IPS-15b (cell line): ENCODE measurements around the gene HAUS8.

ENCODE experiments used
- H3K27me3 ChIP-seq: one replicate; pipeline ENCODE4 v1.6.1; 2013; ENCODE audit warnings: low read length; ENCODE audit not compliant: control insufficient read depth, insufficient read depth
- H3K36me3 ChIP-seq: one replicate; pipeline ENCODE4 v1.6.1; 2013; ENCODE audit warnings: low read length; ENCODE audit not compliant: control insufficient read depth, insufficient read depth
- H3K4me1 ChIP-seq: one replicate; pipeline ENCODE4 v1.6.1; 2013; ENCODE audit warnings: mild to moderate bottlenecking, low read length; ENCODE audit not compliant: control insufficient read depth, insufficient read depth
- H3K4me3 ChIP-seq: one replicate; pipeline ENCODE4 v1.5.1; 2013; ENCODE audit warnings: low read depth, low read length
- H3K9ac ChIP-seq: one replicate; pipeline ENCODE4 v1.6.1; 2013; ENCODE audit warnings: low read depth, mild to moderate bottlenecking, low read length
- H3K9me3 ChIP-seq: one replicate; pipeline ENCODE4 v1.6.1; 2013; ENCODE audit warnings: mild to moderate bottlenecking, low read length; ENCODE audit not compliant: control insufficient read depth, insufficient read depth

The HAUS8 gene

DNA sequence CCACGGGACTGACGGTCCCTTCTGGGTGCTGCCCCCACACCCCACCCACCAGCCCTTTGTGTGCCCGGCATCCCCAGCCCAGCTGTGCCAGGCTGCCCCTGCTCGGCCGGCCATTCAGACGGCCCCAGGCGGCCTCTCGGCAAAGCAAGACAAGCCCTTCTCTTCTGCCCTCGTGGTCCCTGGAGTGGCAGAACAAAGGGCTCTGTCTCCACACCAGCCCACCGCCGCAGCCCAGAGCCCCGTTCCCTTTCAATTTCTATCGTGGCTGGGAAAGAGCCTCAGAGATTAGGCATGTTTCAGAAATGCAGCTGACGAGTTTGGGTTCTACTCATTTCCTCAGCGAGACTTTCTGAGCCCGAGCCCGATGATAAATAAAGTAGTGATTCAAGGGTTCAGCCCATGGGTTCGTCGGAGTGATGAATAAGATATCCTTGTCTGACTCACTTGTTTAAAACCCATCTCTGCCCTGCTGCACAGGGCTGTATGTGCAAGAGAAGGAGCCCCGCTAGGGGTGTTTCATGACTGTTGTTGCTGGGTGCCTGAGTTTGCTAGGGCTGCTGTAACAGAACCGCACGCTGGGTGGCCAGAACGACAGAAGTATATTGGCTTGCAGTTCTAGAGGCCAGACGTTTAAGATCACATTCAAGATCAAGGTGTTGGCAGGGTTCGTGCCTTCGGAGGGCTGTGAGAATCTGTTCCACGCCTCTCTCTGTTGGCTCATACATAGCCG, 4.6 kb upstream of the HAUS8 start:
- Histone ChIP-seq H3K9me3 (no peaks in the 10 kb centered on the region), H3K4me3 (no peak overlapping the region), H3K36me3 (no peaks in the 10 kb centered on the region), H3K27me3 (no peaks in the 10 kb centered on the region), H3K4me1 (peaks cover 10% of the 10 kb centered on the region), H3K9ac (no peak overlapping the region)

DNA sequence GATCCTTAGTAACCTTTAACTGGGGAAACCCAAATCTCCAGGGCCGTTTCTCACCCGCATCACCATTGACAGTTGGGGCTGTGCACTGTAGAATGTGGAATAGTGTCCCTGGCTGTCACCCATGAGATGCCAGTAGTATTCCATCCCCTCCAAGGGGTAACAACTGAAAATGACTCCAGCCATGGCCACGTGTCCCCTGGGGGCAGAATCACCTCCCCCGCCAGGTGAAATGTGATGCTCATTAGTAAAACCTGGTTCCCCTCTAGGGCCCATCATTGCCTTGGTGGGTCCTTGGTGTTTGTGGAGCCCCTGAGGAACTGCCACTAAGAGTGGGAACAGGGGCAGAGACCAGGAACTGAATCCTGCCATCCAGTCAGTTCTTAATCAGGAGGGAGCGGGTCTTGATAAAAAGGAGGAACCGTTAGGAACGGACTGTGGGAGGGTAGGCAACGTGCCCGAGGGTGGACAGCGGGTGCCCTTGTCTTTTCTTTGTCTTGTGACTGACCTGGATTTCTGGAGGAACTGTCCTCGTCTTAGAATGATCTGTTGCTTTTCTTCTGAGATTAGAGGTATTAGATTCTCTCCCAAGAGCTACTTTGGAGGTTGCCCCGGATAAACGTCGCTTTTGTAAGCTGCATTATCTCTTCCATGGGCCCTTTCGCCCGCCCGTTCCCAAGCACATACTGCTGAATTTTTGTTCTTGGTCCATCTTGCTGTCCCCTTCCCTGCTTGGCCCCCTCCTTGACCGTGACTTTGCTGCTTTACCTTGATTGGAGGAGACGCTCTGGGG, 3.9 kb upstream of the HAUS8 start:
- Histone ChIP-seq H3K36me3 (no peaks in the 10 kb centered on the region), H3K27me3 (no peaks in the 10 kb centered on the region), H3K4me1 (peaks cover 10% of the 10 kb centered on the region), H3K4me3 (no peak overlapping the region), H3K9me3 (no peaks in the 10 kb centered on the region), H3K9ac (no peak overlapping the region)

DNA sequence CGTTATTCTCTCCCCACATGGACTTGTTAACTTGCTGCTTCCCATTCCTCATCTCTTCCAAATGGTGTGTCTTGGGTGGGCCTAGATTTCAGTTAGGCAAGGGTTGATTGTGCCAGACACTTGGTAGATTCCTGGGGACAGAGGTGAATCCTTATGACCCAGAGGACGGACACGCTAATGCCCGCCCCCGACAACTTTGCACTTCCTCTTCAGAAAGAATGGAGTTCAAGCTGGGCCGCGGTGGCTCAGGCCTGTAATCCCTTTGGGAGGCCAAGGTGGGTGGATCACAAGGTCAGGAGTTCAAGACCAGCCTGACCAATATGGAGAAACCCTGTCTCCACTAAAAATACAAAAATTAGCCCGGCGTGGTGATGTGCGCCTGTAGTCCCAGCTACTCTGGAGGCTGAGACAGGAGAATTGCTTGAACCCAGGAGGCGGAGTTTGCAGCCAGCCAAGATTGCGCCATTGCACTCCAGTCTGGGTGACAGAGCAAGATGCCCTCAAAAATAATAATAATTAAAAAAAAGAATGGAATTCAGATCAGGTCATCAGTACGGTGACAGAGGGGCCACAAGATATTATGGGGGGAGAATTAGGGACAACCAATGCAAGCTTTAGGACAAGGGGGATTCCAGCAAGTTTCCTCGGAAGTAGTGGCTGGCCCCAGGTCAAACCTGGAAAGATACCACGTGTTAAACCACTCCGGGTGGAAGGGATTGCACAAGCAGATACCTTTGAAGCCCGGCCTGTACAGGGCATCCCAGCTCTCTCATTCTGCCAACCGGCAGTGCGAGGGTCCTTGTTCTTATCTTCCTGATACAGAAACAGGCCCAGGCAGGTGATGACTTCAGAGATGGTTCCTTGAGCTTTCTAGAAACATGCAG, 3.0 kb upstream of the HAUS8 start:
- H3K4me3 ChIP-seq, result no peak overlapping the region
- no peak overlapping the region for H3K9ac ChIP-seq
- no peaks in the 10 kb centered on the region for H3K9me3 ChIP-seq
- no peaks in the 10 kb centered on the region for H3K27me3 ChIP-seq
- no peaks in the 10 kb centered on the region for H3K36me3 ChIP-seq
- H3K4me1 ChIP-seq, result peaks cover 12% of the 10 kb centered on the region

DNA sequence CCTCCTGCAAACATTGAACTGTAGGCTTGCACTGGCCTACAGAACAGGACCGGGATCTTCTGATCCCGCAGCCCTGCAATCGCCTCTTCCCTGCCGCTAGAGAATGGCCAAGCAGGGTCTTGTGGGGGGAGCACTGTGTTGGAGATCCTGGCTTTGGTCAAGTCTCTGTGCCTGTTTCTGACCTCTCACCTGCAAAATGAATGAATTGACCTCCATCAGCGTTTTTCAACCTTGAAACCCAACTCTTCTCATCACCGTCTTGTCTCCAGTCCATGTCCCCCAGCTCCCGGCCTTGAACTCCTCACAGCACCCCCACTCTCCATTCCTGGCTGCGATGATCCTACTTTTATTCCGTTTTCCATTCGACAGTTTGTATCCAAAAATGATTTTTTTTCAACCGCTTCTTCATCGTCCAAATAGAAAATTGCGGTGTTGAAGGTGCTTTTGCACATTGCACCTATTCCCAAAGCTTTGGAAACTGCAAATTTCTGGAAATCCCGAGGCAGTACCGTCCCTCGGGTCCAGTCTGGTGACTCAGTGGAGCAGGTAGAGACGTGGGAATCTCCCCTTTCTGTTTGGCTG, 2.3 kb upstream of the HAUS8 start:
- Histone ChIP-seq H3K9me3 (no peaks in the 10 kb centered on the region), H3K4me3 (no peak overlapping the region), H3K36me3 (peaks cover under 1% of the 10 kb centered on the region), H3K9ac (no peak overlapping the region), H3K27me3 (no peaks in the 10 kb centered on the region), H3K4me1 (peaks cover 12% of the 10 kb centered on the region)

DNA sequence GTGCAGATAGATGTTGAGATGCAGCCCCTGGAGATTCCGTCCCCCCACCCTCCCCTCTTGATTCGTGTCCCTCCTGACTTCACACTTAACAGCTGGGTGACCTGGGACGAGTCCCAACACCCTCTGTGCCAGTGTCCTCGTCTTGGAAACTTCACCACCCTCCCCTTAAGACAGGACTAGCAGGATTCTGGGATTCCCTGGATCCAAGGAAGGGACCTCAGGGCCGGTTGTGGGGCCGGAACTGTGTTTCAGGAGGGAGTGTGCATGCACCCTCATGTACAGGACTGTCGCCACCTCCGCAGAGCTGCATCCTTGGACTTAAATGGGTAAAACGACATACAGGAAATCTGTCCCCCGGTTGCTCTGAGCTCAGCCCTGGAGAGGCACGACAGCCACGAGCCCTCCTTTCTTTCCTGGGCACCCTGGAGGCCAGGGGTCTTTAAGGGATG, 1.3 kb upstream of the HAUS8 start:
- Histone ChIP-seq H3K4me3 (peak overlapping the region; percentile 89), H3K4me1 (peaks cover 12% of the 10 kb centered on the region), H3K36me3 (peaks cover 9% of the 10 kb centered on the region), H3K27me3 (no peaks in the 10 kb centered on the region), H3K9ac (peak overlapping the region; percentile 76), H3K9me3 (no peaks in the 10 kb centered on the region)

DNA sequence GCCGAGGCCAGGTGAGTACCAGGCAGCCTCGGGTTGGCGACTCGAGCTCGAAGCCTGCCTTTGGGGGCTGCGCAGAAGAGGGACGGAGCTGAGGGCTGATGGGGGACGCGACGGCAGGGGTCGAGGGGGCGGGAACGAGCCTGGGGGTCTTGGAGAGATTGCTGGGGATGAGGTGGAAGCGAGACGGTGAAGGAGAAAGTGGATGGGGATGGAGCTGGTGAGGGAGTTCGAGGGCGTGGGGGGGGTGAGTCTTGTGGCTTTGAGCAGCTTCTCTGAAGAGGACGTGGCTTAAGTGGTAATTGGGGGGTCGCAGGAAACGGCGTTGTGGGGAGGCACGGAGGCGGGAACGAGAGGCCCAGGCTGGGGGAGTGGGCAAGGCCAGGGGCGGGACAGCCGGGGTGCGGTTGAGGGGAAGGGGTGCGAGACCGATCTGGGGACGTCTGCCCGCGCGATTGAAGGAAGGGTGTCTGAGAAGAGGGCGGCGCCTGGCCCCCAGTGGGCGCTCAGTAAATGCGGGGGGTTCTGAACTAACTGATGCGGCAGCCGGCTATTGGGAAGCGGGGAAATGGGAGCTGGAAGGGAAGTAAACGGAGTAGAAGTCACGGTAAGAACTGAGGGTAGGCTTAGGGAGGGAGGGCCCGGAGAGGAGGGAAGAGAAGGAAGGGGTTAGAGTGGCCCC, 751 bp upstream of the HAUS8 start:
- Histone ChIP-seq H3K27me3 (no peaks in the 10 kb centered on the region), H3K36me3 (peaks cover 14% of the 10 kb centered on the region), H3K9me3 (no peaks in the 10 kb centered on the region), H3K9ac (peak overlapping the region; percentile 76), H3K4me1 (peaks cover 12% of the 10 kb centered on the region), H3K4me3 (peak overlapping the region; percentile 89)

DNA sequence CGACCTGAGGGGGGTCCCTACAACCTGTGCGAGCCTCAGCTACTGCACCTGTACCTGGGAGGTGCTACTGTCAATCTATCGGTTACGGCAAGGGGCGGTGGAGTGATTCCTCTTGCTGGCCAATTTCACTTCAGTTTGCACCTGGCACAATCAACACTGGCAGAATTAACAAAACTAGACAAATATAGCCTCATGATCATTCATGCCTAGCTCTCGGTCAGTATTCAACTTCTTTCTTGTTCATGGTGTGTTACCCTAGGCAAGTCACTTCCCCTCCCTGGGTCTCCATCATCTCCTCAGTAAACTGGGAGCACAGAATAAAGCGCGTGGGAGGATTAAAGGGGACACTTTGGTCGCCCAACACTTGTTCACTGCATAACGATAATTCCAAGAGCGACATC, 618 bp downstream of the HAUS8 start:
- Histone ChIP-seq H3K36me3 (peaks cover 17% of the 10 kb centered on the region), H3K4me3 (peak overlapping the region; percentile 82), H3K9me3 (no peaks in the 10 kb centered on the region), H3K4me1 (peaks cover 14% of the 10 kb centered on the region), H3K9ac (peak overlapping the region; percentile 85), H3K27me3 (no peaks in the 10 kb centered on the region)

DNA sequence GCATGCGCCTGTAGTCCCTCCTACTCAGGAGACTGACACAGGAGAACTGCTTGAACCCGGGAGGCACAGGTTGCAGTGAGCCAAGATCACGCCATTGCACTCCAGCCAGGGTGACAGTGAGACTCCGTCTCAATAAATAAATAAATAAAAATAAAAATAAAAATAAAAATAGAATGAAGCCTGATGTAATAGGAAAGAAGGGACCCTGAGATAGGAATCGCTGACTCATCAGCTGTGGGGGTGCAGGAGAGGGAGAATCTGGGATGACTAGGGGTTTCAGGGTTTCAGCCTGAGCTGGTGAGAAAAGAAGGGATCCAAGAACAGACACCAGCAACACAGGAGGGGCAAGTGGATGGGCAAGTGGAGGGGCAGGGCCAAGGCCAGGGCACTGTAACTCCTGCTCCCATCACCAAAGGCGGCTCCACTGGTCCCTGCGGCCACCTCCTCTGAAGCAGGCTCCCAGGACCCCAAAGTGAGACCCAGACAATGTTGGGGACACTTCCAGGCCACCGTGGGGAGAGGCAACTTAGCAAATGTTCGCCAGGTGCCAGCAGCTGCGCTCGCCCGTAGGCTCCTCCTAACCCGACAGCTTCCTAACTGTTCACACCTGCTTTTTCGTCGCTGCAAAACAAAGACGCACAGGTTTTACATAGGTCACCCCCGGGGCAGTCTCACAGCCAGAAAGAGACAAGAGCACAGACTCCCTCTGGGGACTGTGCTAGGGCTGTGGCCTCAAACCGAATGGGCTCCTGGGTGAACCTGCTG, 1.2 kb downstream of the HAUS8 start:
- peaks cover 17% of the 10 kb centered on the region for H3K36me3 ChIP-seq

DNA sequence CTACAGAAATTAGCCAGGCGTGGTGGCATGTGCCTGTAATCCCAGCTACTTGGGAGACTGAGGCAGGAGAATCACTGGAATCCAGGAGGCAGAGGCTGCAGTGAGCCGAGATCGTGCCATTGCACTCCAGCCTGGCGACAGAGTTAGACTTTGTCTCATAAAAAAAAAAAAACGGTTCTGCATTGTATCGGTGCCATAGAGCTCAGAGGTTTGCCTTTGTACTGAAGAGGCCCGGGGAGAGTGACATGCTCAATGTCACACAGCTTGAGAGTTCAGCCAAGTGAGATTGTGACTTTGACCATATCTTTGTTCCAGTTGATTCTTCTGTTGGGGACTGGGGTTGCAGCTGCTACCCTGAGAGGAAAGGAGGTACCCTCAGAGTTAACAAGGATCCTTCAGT, 4.3 kb downstream of the HAUS8 start:
- Histone ChIP-seq H3K4me3 (no peak overlapping the region), H3K9me3 (no peaks in the 10 kb centered on the region), H3K4me1 (peaks cover 5% of the 10 kb centered on the region), H3K9ac (no peak overlapping the region), H3K27me3 (no peaks in the 10 kb centered on the region), H3K36me3 (peaks cover 17% of the 10 kb centered on the region)

More for the DNA sequence above, 1.2 kb downstream of the HAUS8 start:
- no peaks in the 10 kb centered on the region for H3K9me3 ChIP-seq
- H3K27me3 ChIP-seq, result no peaks in the 10 kb centered on the region
- peaks cover 12% of the 10 kb centered on the region for H3K4me1 ChIP-seq
- H3K9ac ChIP-seq, result no peak overlapping the region
- H3K4me3 ChIP-seq, result peak overlapping the region; percentile 82

DNA sequence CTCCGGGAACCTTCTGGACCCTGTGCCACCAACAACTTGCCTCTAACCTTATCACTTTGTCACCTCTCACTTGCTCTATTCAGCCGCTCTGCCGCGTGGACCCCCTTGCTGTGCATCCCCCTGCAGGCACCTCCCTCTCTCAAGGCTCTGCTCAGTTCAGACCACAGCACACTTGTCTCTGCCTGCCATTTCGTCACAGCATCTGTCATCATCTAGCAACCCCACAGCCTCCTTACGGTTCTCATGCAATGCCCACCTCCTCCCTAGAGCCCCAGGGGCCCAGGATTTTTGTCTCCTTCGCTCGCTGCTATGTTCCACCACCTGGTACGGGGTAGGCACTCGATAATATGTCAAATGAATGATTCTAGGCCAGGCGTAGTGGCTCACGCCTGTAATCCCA, 4.8 kb downstream of the HAUS8 start:
- Histone ChIP-seq H3K9ac (no peak overlapping the region), H3K27me3 (no peaks in the 10 kb centered on the region), H3K4me1 (peaks cover 5% of the 10 kb centered on the region), H3K36me3 (peaks cover 20% of the 10 kb centered on the region), H3K9me3 (no peaks in the 10 kb centered on the region), H3K4me3 (no peak overlapping the region)
